Measurements from ENCODE around the gene TGFA.

TGFA gene

DNA sequence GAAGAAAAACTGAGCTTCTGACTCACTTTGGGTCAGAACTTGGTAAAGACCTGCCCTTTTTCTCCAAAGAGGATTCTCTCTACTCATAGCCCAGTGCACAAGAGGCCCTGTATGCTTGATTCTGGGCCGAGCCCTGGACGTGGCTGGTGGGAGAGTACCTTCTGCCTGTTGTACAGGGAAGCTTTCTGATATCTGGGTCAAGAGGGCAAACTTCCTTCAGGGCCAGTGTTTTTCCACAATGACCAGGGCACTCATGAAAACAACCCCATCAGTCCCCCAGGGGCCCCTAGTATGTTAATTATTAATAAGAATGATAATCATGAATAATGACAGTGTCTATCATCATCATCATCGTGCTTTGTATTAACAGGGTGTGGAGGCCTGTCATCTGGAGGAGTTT is 90.0 kb downstream of the TGFA start:
- DNase-seq (ENCODE audit: low spot score): no peak

DNA sequence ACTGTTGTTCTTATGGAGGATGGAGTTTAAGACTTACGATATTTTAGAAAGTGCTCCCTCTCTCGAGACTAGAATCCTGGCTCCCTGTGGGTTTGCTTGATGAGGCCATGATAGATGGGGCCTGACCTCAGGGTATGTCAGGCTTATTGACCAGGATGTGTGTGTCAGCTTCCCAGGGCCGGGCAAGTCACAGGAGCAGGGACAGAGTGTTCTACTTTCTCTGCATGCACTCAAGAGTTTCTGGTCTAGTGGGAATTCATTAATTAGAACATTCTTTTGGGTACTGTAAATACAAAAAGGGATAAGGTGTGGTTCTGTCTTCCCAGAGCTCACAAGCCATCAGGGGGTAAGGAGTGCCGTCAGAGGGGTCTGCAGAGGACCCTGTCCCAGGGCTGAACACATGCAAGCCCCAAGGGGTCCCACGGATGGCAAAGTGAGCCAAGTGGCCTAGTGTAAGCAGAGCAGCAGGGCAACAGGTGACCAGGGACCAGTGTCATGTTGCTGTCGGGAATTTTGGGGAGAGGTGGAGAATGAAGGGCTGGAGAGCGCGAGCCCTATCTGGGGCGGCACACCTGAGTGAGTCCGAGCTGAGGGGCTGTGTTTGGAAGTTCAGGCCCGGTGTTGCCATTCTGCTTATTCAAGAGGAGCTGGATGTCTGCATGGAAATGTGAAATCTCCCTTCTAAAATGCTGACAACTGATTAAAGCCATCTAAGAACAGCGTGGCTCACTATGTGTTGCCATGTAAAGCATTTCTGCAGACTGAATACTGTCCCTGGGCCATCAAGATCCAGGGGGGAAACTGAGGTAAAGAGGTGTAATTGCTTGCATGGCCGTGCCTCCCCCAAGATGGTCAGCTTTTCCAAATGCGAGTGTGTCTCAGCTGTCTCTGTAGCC is 91.4 kb downstream of the TGFA start:
- peak; percentile 17 for DNase-seq (ENCODE audit: low spot score)

DNA sequence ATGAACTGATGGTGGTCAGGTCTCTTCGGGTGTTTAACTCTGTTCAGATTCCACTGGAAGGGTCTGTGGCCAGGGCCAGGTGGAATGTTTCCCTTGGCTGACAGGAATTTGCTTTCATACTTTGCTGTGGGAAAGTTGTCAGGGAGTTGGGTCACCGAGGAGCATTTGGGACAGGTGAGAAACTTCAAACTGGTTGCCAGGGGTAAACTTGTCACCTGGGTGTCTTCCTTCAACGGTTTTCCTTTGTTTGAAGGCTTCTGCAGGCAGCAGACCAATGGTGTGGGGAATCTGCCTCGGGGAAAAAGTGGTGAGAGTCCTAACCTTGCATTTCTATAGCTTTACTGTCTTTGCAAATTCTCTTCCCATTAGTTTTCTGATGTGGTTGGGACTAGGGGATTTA is 92.2 kb downstream of the TGFA start:
- peak; percentile 20 for DNase-seq (ENCODE audit: low spot score)

DNA sequence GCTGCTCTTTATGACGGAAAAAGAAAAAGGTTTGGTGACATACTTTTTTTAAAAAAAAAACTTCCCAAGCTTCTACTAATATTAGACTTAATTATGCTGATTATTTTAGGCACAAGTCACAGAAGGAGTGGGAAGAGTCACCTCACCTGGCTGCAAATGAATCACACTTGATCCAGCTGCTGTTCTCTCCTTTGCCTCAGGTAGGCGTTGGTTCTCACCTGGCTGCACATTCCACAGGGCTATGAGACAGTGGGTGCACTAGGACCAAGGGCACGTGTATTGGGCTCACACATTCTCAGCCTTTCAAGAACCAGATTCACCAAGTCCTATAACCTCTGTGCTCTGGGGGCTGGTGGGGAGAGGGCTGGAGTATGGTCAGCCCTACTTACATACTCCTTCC is 93.3 kb downstream of the TGFA start:
- DNase-seq (ENCODE audit: low spot score): peak; percentile 21

DNA sequence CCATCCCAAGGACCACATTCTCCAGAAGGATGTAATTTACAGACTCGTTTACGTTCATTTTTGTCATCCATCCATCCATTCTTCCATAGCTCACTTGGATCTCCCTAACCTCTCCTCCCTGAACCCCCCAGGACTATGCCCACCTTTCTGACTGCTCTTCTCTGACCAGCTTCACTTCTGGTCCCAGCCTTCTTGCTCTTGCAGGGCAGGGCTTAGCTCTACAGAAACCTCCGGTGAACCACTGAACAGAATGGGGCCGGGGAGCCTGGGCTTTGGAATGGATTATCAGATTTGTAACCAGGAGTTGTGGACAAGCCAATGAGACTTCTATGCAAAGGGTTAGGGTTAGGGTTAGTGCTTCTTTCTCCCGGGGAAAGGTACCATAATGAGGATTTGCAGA is 95.0 kb downstream of the TGFA start:
- DNase-seq (ENCODE audit: low spot score): no peak

DNA sequence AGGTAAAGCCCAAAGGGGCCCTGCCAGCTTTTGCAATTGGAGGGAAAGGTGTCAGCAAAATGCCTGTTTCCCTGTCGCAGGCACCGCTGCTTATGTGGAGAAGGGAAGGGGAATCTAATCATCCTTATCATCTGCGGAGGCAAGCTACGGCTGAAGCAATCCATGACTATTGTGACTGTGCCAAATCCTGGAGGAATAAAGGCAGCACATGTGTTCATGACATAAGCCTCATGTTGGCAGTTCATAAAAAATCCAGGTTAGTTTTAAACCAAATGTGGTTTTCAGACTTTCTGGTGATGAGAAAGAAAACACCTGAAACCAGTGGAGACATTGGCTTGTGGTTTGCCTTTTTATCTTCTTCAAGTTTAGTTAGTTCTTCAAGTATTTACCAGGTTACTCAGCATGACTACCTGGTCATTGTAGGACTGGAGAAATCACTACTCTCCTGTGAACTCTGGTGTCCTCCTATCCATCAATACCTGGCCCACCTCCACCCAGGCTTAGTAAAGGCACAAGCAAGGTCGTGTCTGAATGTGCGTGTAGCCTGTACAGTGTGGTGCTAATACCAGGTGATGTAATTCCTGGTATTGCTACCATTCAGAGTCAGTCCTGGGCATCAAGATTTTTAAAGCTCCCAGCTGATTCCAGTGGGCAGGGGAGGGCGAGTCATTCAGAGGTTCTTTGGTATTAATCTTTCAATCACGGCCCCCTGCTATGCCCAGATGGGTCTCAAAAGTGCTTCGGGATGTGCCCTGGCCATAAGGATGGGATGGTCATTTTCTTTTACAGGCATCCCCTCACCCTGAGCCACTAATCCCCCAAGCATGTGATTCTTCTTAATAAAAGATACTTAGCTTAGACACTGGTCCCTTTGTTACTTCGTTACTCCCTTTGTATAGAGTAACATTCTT is 96.8 kb downstream of the TGFA start:
- no peak for DNase-seq (ENCODE audit: low spot score)

DNA sequence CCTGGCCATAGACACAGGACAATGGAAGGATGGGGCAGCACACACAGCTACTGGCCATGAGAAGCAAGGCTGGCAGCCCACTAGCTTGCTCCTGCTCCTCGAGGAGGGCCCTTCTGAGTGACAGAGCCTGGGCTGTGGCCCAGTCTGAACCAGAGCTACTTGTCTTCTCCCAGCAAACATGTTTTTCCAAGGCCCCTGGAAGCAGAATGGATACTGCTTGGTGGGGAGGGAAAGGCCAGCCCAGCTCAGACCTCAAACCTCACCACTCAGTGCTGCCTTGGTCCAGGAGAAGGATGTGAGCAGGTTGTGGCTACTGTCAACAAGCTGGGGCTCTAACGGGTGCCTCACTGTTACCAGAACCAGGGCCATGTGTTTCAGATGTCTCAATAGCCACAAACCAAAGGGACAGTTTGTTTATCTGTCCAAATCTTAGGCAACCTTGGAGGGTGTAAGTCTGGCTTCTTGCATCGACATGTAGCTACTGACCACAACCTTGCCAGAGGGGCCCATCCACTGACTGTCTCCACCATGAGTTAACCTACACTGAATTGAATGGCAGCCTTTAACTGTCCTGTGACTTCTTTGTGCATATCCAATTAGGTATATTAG is 98.6 kb downstream of the TGFA start:
- no peak for DNase-seq (ENCODE audit: low spot score)

DNA sequence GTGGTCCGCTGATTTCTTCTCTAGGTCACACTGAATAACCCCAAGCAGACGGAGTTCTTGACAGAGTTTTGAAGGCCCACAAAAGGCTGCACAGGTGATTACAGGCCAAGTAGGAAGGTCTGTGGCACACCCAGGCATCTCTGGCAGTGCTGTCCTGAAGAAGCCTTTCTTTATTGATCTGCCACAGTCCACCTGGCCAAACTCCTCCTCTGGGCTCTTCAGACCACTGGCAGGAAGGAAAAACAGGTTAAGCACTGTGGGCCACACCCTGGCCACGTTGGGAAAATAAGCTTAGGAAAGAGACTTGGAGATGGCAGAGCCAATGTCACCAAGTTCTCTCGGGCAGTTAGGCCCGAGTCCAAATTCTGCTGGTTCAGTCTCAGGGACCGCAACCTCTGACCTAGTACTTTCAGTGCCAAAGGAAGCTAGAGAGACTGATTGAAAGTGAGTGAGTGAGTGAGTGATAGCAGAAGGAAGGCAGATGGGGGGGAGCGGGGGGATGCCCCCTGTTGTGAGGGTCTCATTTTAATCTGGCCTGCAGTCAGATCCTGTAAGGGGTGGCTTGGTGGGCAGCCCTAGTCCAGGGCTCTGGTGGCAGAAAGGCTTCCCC is 102.9 kb downstream of the TGFA start:
- no peak for DNase-seq (ENCODE audit: low spot score)

DNA sequence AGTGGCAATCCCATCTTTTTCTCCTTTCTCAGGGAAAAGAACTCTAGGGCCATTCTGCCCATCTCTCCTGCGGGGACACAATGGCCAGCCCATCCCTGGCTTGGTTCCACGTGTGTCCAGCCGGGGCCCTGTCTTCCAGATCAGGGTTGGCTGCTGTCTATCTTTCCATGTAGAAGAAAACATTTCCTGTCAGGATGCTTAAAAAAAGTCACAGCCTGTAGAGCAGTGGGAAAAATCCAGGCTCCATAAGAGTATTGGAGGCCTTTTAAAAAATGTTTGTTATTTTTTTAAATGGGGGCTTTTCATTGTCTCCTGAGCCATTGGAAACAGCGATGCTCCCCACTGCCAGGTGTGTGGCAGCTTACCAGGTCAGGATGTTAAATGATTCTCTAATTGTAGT is 105.6 kb downstream of the TGFA start:
- DNase-seq (ENCODE audit: low spot score): no peak

DNA sequence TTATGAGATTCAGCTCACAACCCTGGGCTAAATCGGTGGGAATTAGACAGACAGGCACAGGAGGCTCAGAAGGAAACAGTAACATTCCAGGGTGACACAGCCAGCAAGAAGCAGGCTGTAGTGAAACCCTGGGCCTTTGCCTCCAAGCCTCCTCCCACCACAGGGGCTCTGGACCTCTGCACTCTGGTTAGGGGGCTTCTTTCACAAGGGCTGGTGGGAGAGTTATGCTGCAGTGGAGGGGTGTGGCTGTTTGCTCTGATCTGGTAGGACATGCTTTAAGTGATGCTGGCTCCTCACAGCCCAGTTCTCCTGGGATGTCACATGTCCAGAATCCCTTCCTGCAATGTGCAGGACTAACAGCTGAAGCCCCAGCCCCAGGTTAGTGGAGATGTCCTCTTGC is 109.9 kb downstream of the TGFA start:
- DNase-seq (ENCODE audit: low spot score): no peak

DNA sequence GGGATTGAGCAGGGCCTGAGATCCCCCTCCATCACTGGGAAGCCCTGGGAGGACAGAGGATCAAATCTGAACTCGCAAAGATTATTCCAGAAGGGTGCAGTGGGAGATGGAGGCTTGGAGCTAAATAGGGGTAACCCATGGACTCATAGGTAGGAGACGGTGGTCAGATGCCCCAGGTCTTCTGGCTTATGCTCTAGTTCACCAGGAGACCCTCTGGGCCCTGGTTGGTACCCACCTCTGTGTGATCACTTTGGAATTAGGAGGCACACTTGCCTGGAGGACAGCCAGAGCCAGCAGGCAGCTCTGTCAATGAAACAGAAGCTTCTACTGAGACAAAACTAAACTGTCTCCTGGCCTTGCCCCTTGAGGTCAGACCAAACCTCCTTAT is 110.6 kb downstream of the TGFA start:
- no peak for DNase-seq (ENCODE audit: low spot score)

DNA sequence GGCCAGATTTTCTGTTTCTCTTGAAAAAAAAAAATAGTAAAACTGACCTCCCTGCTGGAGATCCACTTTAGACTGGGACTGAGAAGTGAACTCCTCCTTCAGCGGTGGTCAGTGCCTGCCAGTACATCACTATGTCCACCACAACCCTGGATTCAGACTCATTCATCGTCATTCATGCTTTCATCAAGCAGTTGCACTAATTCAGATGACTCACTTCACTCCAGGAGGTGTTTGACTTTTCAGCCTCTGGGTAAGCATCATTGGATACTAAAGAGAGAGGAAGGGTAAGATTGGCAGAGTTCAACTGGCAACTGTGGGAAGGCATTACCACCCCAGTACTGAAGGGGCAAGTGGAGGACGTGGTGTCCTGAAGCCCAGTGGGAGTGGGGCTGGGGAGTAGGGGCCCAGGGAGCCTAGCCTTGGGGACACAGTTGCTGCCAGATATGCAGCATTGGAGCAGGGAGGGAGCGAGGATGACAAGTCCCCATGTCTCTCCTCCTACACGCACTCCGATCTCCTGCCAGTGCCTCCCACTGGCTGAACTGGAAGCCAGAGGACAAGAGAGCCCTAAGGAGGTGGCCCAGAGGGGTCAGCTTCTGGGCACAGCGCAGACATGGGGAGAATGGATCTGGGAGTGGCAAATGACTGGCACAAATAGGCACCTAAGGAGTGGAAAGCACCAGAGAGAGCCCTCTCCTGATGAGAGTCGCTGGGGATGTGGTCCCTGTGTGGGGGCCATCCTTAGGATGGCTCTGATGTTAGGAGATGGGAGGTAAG is 111.1 kb downstream of the TGFA start:
- no peak for DNase-seq (ENCODE audit: low spot score)

DNA sequence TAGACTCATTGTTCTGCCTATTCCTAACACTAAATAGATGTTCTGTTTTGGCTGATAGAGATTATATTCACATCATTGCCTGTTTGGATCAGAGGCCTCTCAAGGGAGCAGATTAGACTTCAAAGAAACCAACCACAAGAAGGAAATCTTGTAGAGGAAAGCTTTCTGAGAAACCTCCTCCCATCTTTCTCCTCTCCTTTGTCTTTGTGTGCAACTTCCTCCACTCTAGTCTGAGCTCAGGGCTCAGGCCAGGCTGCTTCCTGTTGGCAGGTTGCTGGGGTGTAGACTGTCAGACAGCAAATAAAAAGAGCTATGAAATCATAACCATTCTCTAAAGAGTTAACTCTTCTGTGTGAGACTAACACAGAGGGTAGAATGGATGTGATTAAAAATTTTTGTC is 113.0 kb downstream of the TGFA start:
- peak; percentile 20 for DNase-seq (ENCODE audit: low spot score)

DNA sequence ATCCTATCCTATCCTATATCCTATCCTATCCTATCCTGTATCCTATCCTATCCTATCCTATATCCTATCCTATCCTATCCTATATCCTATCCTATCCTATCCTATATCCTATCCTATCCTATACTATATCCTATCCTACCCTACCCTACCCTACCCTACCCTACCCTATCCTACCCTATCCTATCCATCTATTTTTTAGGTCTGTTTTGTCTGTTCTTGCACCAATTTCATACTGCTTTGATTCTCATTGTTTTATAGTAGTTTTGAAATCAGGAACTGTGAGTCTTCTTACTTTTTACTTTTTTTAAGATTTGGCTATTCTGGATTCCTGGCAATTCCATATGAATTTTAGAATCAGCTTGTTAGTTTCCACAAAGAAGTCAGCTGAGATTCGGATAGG is 118.5 kb downstream of the TGFA start:
- no peak for DNase-seq (ENCODE audit: low spot score)

DNA sequence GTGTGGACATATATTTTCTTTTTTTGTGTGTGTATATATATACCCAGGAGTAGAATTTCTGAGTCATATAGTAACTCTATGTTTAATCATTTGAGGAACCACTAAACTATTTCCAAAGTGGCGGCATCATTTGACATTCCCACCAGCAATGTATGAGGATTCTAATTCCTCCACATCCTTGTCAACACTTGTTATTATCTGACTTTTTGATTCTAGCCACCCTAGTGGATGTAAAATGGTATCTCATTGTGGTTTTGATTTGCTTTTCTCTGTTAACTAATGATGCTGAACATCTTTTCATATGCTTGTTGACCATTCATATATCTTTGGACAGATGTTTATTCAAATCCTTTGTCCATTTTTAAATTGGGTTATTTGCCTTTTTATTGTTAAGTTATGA is 120.3 kb downstream of the TGFA start:
- no peak for DNase-seq (ENCODE audit: low spot score)

DNA sequence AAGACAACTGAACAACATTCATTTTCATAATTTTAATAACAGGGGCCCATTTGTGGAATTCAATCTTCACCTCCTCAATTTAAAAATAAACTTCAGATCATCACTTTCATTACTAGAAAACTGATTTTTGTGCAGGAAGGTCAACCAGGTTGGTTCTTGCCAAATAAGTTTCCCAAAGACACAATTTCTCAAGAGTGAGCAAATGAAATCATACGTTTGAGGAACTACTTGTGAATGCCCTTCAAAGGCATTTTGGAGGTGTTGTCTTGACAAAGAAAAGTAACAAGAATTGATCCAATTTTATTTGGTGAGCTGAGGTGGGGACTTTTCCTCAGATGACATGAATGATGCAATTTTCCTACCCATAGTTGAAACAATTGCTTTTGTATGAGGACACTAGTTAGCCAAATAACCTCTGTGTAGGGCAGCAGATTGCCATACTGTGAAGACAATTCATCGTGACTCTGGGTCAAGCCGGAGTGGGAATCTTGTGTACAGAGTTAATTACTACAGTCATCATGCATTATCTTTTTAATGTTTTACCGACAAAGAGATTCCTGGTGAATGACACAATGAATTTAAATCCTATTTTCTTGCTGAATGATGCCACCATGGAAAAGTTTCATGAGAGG is 121.8 kb downstream of the TGFA start:
- DNase-seq (ENCODE audit: low spot score): peak; percentile 97

DNA sequence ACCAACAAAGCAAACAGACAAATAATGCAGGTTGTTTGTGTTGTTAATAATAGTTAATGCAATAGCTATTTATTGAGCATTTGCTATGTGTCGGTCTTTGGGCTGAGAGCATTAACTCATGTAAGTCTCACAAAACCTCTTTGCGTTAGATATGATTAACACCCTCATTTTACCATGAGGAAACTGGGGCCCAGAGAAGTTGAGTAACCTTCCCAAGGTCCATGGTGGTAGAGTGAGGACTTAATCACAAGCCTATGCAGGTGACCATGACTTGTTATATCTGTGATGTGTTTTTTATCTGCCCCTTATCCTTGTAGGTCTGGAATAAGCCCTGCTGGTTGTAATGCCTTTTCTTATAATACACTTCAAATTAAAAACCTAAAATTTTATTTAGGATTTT is 127.3 kb downstream of the TGFA start:
- DNase-seq (ENCODE audit: low spot score): no peak

DNA sequence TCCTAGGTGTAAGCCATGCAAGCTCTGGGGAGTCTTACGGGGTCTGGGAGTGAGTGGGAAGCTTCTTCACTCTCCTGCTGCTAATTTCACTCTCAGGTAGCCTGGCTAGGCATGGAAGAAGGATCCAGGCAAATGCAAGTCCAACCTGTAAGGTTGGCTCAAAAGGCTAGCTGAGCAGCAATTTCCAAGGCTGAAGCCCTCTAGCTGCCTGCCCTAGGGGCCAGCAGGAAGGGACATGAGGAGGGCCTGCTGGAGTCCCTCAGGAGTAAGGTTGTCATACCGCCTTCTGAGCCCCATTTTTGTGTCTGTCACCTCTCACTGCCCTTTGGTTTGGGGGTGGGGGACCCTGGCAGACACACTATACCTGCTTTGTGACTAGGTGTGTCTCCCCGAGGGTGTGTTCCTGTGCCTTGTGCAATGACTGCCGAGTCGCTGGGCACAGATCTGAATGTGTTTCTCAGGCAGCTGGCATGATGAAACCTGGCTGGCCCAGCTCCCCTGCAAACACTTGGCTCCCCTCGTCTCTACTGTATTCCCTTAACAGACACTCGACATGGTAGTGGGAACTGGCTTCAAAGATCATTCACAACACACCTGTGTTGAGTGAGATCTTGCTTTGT is 127.8 kb downstream of the TGFA start:
- DNase-seq (ENCODE audit: low spot score): peak; percentile 41

DNA sequence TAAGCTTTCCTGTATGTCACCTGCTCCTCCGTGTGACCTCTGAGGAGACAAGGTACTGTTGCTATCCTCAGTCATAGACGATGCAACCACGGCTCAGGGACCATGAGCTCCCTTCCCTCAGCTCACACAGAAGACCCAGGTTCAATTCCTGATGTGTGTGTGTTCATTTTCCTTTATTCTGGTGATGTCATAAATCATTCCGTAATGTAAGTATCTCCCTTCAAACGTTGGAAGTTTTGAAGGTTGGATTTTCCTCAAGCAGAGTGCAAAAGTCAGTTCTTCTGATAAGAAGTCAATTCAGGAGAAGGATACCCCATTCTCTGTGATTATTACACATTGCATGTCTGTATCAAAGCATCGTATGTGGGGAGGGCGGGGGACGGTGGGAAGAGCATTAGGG is 132.9 kb downstream of the TGFA start:
- no peak for DNase-seq (ENCODE audit: low spot score)

DNA sequence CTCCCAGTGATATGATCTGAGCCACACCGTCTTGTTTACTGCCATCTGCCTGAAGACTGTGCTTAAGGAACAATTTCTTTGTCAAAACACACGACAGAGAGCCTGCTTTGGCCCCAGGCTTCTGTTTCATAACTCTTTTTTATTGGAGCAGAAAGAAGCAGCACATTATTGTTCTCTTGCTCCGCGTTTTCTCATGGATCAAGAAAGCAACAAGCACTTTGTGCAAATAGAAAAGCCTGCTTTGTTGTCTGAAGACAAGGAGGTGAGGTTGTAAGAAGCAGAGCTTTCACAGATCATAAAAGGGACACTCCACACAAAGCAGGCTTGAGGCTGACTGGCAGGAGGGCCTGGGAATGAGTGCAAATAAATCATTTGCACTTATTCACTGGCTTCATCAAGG is 133.5 kb downstream of the TGFA start:
- no peak for DNase-seq (ENCODE audit: low spot score)

DNA sequence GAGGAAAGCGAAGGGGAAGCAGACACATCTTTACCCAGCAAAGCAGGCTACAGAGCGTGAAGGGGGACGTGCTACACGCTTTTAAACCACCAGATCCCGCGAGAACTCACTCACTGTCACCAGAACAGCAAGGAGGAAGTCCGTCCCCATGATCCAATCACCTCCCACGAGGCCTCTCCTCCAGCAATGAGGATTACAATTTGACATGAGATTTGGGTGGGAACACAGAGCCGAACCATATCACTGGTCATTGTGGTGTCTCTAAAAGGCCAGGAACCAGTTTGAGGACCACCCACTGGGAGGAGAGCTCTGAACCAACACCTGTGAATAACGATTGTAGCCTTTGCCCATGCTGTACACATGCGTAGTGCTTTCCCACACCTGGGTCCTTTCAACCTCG is 135.1 kb downstream of the TGFA start:
- DNase-seq (ENCODE audit: low spot score): no peak

Measured in SW480 (cell line).